Natural killer cell (primary cell): ENCODE results near the gene CHN2. TPM values are rescaled to one million over a fixed set of nuclear protein-coding genes. Genes with fewer than 3 reads are reported as not detected.

Experiments
- ATAC-seq, 3 donors: fragments of 150-1000 bp in 2 of 3; fragments of 200-7000 bp in 1 of 3; cut with Tn5 transposase; 1 replicate in 1 of 3; 2 replicates in 2 of 3; pipeline ENCODE4 v1.10.0; 2021; ENCODE audit warnings: mild to moderate bottlenecking in 2 of 3, moderate library complexity in 2 of 3
- DNase-seq, 2 donors: peaks; one replicate each; pipeline versions ENCODE4 v3.0.0 to v3.0.0-alpha.2; 2013 to 2021; ENCODE audit warnings: mixed read lengths in 1 of 2
- H3K27ac ChIP-seq: one replicate; pipeline ENCODE4 v1.5.1; 2013; ENCODE audit warnings: mild to moderate bottlenecking, low read length
- H3K27me3 ChIP-seq: one replicate; pipeline ENCODE4 v1.6.1; 2013; ENCODE audit warnings: low read length; ENCODE audit not compliant: control insufficient read depth, insufficient read depth
- H3K36me3 ChIP-seq: one replicate; pipeline ENCODE4 v1.6.1; 2013; ENCODE audit warnings: low read length; ENCODE audit not compliant: control insufficient read depth, insufficient read depth
- H3K4me1 ChIP-seq: one replicate; pipeline ENCODE4 v1.6.1; 2013; ENCODE audit warnings: low read length; ENCODE audit not compliant: control insufficient read depth, insufficient read depth
- H3K4me3 ChIP-seq: one replicate; pipeline ENCODE4 v1.5.1; 2013; ENCODE audit warnings: low read length
- H3K9me3 ChIP-seq: one replicate; pipeline ENCODE4 v1.6.1; 2013; ENCODE audit warnings: low read length; ENCODE audit not compliant: control insufficient read depth, insufficient read depth
- H3K27ac Mint-ChIP-seq, 2 donors: one replicate each; pipeline ENCODE4 v1.8.0; 2022; ENCODE audit warnings: mild to moderate bottlenecking in 2 of 2, mixed read lengths in 2 of 2, moderate library complexity in 1 of 2
- H3K27me3 Mint-ChIP-seq, 2 donors: one replicate each; pipeline ENCODE4 v1.8.0; 2022; ENCODE audit warnings: low read depth in 2 of 2, mixed read lengths in 2 of 2
- H3K36me3 Mint-ChIP-seq: one replicate; pipeline ENCODE4 v1.8.0; 2022; ENCODE audit warnings: mixed read lengths
- H3K4me1 Mint-ChIP-seq, 2 donors: one replicate each; pipeline ENCODE4 v1.8.0; 2022; ENCODE audit warnings: mixed read lengths in 2 of 2
- H3K4me3 Mint-ChIP-seq: one replicate; pipeline ENCODE4 v1.8.0; 2022; ENCODE audit warnings: mild to moderate bottlenecking, moderate library complexity, mixed read lengths
- H3K9me3 Mint-ChIP-seq, 2 donors: one replicate each; pipeline ENCODE4 v1.8.0; 2022; ENCODE audit warnings: mixed read lengths in 2 of 2
- WGBS: methylation state at CpG from one replicate; pipeline ENCODE4 v1.1.7; 2013; ENCODE audit warnings: missing lambda C conversion rate; ENCODE audit not compliant: insufficient coverage; 5-methylcytosine and 5-hydroxymethylcytosine counted together
- intact Hi-C: fragments of 100-400 bp; cut with micrococcal nuclease; formaldehyde crosslinking; loops from one replicate; pipeline ENCODE4 v1.14.2; 2022
- total RNA-seq, 4 donors: library from RNA; stranded (reverse); fragments of 120-200 nt in 1 of 4; gene quantifications; one replicate each; pipeline versions ENCODE4 v1.2.3 to v1.2.4, GENCODE V29; 2013 to 2022
- TF ChIP-seq, protein P1 (sequence below): fragments of 200-600 bp; IDR thresholded peaks from one replicate; pipeline ENCODE4 v1.8.0; 2022; ENCODE audit warnings: antibody characterized with exemption

Gene CHN2
- total RNA-seq, 3 donors from 2014 or later (not counting 1 experiment from before 2014, with no cell fraction given): 23.2 to 40.6 (median 30.2) TPM

DNA sequence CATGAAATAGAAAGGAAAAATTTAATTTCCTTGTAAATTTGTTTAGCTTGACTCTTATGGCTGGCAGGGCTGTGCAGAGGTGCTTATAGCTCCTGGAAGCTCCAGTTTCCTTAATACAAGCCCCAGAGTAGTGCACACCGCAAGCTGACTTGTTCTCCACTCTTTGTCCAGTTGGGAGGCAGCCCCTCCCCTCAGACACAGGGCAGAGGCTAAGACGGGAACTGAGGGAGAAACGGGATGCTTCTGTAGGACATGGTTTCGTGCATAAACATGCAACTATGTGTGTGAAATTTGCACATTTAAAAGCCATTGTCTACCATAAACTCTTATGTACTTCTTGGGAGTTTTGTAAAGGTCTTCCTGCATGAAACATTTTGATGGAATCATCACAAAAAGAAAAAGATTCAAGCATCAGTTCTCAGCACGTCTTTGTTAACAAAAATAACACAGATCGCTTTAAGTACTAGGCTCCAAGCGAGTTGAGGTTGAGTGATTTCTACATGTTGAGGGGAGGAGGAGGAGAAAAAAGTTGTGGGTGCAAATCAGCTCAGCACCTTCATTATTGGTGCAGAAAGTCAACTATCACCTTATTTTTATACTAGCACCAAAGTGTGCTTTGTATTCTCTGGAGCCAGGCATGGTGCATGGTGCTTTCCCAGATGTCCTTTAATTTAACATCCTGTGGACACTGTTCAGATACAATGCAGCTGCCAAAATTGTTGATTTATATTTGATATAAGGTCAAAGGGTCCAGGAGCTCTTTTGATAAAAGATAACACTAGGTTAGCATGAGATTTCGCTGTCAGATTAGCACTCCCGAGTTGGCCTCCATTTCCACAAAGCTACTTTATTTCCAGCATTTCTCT, 124.5 kb downstream of the CHN2 start:
- no peaks in the 10 kb centered on the region for H3K27me3 ChIP-seq
- no peak overlapping the region for H3K4me3 ChIP-seq
- H3K27ac Mint-ChIP-seq: no peak overlapping the region
- peaks cover 14% of the 10 kb centered on the region for H3K4me1 ChIP-seq
- H3K27me3 Mint-ChIP-seq: no peaks in the 10 kb centered on the region
- H3K9me3 Mint-ChIP-seq: no peaks in the 10 kb centered on the region
- ATAC-seq (peak in 1 of 3 donors; percentile 33), DNase-seq (no peak)
- no peaks in the 10 kb centered on the region for H3K36me3 Mint-ChIP-seq
- TF ChIP-seq, protein P1, sequence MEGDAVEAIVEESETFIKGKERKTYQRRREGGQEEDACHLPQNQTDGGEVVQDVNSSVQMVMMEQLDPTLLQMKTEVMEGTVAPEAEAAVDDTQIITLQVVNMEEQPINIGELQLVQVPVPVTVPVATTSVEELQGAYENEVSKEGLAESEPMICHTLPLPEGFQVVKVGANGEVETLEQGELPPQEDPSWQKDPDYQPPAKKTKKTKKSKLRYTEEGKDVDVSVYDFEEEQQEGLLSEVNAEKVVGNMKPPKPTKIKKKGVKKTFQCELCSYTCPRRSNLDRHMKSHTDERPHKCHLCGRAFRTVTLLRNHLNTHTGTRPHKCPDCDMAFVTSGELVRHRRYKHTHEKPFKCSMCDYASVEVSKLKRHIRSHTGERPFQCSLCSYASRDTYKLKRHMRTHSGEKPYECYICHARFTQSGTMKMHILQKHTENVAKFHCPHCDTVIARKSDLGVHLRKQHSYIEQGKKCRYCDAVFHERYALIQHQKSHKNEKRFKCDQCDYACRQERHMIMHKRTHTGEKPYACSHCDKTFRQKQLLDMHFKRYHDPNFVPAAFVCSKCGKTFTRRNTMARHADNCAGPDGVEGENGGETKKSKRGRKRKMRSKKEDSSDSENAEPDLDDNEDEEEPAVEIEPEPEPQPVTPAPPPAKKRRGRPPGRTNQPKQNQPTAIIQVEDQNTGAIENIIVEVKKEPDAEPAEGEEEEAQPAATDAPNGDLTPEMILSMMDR: no peak
- peak overlapping the region; percentile 43 for H3K4me3 Mint-ChIP-seq
- no peaks in the 10 kb centered on the region for H3K36me3 ChIP-seq
- WGBS: 88% methylated on average over 8 of the region's 9 CpGs
- peaks cover 25 to 29% of the 10 kb centered on the region in 2 donors for H3K4me1 Mint-ChIP-seq
- H3K9me3 ChIP-seq: no peaks in the 10 kb centered on the region
- H3K27ac ChIP-seq: no peak overlapping the region
- intact Hi-C loops: loop anchor here (1.0 kb wide), 1 partner anchor 18 kb away; no protein-coding TSS in a partner anchor

DNA sequence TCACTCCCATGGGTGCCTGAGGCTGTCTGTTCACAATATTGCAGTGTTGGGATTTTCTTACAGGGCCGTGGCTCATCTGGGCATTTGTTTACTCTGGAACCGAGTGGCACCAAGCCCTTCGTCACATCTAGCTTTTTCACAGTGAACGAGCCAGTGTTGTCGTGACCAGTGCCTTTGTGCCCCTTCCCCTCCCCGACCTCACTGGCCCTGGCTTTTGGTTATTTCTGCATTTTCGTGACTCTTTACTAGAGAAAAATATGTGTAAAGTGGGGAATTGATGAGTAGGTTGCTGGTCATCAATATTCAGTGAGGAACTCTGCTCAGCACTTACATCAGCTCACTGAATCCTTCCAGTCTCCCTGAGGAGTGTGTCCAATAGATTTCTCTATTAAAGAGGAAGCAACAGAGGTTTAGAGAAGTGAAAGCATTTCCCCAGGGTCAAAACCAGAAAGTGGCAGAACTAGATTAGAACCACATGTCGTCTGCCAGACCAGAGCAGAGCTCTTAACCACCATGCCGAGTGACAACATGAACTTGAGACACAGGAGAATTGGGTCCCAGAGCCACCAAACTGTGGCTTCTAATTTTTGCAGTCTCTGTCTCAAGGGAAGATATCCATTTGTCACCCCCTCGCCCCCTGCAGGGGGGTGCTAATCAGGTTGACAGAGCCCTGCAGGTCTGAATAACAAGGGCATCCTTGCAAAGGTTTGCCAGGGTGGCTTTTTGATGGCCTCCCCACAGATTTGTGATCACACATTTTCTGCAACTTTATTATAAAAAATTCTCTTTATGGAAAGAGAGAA, 125.3 kb downstream of the CHN2 start:
- intact Hi-C loops: loop anchor here (1.0 kb wide), 1 partner anchor 17 kb away; no protein-coding TSS in a partner anchor
- peak overlapping the region; percentile 64 for H3K4me3 Mint-ChIP-seq
- Histone ChIP-seq H3K36me3 (no peaks in the 10 kb centered on the region), H3K27ac (no peak overlapping the region), H3K27me3 (no peaks in the 10 kb centered on the region), H3K4me1 (peaks cover 14% of the 10 kb centered on the region), H3K4me3 (no peak overlapping the region), H3K9me3 (no peaks in the 10 kb centered on the region)
- peak; percentile 49 to 85 (median 72) for ATAC-seq
- TF ChIP-seq, protein P1: no peak
- DNase-seq: no peak
- 30% methylated on average over 8 of the region's 10 CpGs for WGBS
- peaks cover 29% of the 10 kb centered on the region in 2 donors for H3K4me1 Mint-ChIP-seq
- no peaks in the 10 kb centered on the region for H3K9me3 Mint-ChIP-seq
- peak overlapping the region in 1 of 2 donors; percentile 57 for H3K27ac Mint-ChIP-seq
- no peaks in the 10 kb centered on the region for H3K27me3 Mint-ChIP-seq
- H3K36me3 Mint-ChIP-seq: no peaks in the 10 kb centered on the region

DNA sequence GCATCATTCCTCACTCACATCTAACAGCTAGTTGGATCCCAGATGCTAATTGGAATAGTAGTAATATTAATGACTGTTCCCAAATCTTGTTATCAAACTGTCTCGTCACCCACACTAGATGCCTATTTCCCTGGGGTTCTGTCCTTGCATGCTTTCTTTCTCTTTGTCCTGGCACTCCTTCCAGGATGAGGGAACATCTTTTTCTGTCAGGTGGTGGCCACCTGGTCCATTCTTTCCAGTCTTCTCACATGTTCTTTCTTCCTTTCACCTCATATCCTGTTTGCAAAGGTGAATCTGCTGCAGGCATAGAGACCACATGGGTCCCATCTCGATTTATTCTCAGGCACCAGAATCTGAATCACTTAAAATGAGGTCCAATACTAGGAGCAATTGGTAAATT, 126.0 kb downstream of the CHN2 start:
- ATAC-seq (no peak), DNase-seq (no peak)
- Mint-ChIP-seq H3K27ac (peak overlapping the region in 1 of 2 donors; percentile 7), H3K36me3 (no peaks in the 10 kb centered on the region), H3K4me1 (peaks cover 33 to 35% of the 10 kb centered on the region in 2 donors), H3K9me3 (no peaks in the 10 kb centered on the region), H3K4me3 (no peak overlapping the region), H3K27me3 (no peaks in the 10 kb centered on the region)
- Histone ChIP-seq H3K4me1 (peaks cover 14% of the 10 kb centered on the region), H3K4me3 (no peak overlapping the region), H3K9me3 (no peaks in the 10 kb centered on the region), H3K27me3 (no peaks in the 10 kb centered on the region), H3K27ac (no peak overlapping the region), H3K36me3 (no peaks in the 10 kb centered on the region)
- TF ChIP-seq, protein P1: no peak
- intact Hi-C loops: no loop called here
- WGBS: 86% methylated on average over 2 of the region's 2 CpGs
